OCI-LY7 (cell line): Measurements from ENCODE around the gene SMC6.

Experiments
- EZH2phosphoT487 ChIP-seq: fragments of 200-600 bp; sonication (generic); IDR thresholded peaks from 2 replicates; pipeline ENCODE4 v1.6.1; 2018; ENCODE audit warnings: low read depth, borderline replicate concordance, mild to moderate bottlenecking, mixed run types, antibody characterized with exemption, low read length, moderate library complexity, mixed read lengths
- TF ChIP-seq, protein P1 (sequence below): fragments of 200-600 bp; sonication (generic); conservative IDR thresholded peaks from 2 replicates; pipeline ENCODE4 v1.5.1; 2014; ENCODE audit warnings: mild to moderate bottlenecking, antibody characterized with exemption, low read length, moderate library complexity, mixed read lengths

DNA sequence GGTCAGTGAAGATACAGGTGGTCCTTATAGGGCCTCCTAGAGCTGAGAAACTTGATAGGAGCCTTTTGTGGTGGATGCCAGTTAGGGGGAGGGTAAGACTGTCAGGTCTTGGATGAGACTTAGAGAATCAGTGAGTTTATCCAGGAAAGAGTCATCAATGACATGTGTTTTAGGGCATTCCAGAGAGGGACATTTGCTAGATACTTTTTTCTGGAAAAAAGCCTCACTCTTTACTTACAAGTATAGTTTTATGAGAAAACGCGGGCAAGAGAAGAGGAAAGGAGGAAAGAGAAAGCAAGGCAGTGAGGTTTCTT, 38.2 kb upstream of the SMC6 start:
- TF ChIP-seq, protein P1, sequence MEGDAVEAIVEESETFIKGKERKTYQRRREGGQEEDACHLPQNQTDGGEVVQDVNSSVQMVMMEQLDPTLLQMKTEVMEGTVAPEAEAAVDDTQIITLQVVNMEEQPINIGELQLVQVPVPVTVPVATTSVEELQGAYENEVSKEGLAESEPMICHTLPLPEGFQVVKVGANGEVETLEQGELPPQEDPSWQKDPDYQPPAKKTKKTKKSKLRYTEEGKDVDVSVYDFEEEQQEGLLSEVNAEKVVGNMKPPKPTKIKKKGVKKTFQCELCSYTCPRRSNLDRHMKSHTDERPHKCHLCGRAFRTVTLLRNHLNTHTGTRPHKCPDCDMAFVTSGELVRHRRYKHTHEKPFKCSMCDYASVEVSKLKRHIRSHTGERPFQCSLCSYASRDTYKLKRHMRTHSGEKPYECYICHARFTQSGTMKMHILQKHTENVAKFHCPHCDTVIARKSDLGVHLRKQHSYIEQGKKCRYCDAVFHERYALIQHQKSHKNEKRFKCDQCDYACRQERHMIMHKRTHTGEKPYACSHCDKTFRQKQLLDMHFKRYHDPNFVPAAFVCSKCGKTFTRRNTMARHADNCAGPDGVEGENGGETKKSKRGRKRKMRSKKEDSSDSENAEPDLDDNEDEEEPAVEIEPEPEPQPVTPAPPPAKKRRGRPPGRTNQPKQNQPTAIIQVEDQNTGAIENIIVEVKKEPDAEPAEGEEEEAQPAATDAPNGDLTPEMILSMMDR, result no peak
- TF ChIP-seq EZH2phosphoT487, result no peak
